Effector CD4-positive, alpha-beta T cell (primary cell): Measurements from ENCODE around the gene KIF16B.

Experiments
- DNase-seq: peaks from one replicate; pipeline ENCODE4 v3.0.0-alpha.2; 2020

Gene KIF16B

DNA sequence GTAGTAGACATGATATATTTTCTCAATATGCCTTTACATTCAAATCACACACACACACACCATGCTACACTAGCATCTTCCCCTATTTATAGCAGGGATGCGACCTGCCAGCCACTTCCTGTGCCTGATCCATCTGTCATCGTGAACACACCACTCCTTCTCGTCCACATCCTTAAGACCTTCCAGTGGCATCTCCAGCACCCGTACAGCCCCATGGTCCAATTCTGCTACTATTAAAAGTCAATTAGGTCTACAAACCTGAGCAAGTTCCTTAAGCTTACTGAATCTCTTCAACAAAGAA, 54.5 kb downstream of the KIF16B start:
- no peak for DNase-seq

DNA sequence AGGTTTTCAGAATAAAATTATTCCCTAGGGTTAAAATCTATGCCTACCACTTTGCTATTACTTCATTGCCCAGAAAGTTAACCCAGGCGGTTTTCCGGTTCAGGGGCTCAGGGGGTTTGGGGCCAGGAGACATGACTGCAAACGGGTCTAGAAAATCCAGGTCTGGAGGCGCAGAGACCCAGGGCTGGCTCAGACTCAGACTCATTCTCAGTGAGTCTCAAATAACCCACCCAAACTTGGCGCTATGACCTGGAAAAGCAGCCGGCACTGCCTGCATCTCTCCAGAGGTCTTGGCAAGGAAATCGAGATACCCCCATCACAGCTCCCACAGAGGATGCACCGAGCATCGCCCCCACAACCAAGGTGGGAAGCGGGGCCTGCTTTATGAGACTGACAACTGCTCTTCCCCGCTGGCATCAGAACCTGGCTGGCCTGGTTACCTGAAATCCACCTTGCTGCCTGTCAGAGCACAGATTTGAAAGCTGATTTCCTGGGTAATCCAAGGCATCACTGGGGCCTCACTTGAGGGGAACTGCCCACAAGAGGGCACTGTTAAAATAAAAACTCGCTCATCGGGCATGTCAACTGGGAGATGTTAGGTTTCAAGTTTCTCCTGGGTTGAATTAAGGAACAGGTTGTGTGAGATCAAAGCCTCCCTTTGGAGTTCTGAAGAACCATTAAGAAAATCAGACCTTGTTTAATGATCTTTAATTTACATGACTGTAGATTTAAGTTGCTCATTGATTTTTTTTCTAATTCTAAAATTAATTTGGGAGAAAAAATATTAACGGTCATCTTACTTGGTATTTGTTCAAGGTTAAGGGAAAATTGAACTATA, 55.1 kb downstream of the KIF16B start:
- no peak for DNase-seq

DNA sequence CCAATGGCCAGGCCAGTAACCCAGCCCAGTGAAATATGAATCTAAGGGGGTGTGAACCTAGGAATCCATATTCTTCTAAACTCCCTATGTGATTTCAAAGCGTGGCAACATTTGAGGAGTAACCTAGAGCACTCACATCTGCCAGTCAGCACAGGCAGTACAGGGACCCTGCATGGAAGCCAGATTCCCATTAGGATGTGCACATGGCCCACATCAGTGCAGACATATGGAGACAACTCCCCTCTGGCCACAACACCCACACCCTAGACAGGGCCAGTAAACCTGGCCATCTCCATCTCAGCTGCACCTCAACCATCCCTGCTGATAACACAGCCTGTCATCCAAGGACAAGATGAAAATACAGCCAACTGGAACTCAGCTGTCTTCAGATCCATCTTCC, 56.5 kb downstream of the KIF16B start:
- DNase-seq = no peak

GRCh38 chr20:16515046-16515445, 58.2 kb downstream of the KIF16B start:
- no peak for DNase-seq

DNA sequence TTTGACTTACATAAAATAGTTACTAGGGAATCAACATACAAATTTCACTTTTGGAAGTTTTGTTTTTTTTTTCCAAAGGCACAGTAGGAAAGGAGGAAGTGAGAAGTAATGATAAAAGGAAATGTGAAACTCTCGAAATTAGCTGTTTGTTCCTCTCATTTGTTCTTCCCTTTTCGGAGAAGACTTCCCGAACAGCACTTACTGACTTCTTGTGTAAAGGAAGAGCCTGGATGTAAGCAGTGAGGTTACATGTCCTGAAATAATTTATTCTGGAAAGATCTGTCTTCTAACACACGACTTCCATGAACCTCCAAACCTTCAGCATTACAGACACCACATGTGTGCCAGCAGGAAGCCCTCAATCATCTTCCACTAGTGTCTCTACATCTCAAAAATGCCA, 59.1 kb downstream of the KIF16B start:
- no peak for DNase-seq

- DNase-seq = no peak
Observed at GRCh38 chr20:16505894-16506293, 67.4 kb downstream of the KIF16B start.

DNA sequence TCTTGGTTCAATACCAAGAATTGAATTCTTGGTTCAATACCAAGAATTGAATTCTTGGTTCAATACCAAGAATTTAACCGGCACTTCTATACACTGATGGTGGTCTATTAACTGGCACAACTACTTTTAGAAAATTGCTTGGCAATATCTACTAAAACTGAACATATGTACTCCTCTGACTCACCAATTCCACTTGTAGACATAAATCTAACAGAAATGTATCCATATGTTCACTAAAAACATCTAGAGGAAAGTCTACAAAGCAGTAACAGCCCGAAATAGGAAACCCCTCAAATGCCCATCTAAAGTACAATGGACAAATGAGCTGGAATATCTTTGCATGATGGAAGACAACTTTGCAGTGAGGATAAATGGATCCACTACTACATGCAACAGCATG, 71.9 kb downstream of the KIF16B start:
- DNase-seq = no peak

DNA sequence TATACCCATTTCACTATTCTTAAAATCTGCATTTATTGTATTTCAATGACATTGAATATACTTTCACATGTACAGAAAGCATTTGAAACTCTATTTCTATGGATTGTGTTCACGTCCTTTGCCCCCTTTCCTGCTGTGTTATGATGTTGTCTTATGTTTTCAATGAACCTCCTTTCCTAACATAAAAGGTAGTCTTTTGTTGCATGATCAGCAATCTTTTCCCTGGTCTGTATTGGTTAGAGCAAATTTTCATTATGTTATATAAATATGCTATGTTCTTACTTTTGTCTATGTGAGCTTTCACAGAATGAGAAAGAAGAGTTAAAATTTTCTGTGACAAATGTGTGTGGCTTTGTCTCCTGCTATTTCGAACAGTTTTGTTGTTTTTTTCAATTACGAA, 73.1 kb downstream of the KIF16B start:
- no peak for DNase-seq

- DNase-seq = no peak
Observed at GRCh38 chr20:16498526-16499253, 74.6 kb downstream of the KIF16B start.

DNA sequence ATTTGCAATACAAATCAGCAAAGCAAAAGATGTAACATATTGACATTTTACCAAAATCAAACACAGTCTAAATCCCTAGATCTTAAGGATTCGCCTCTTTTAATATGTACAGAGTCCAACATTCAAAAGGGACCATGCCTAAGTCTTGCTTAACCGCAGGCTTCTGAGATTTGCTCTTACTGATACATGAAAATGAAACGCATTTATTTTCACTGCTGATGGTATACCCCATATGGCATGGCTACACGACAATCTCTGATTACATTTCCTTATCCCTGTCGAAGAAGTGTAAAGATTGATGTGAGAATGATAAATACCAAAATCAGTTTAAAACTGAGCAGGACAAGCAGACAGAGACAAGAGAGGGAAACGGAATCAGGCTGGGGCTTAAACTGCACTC, 75.4 kb downstream of the KIF16B start:
- no peak for DNase-seq

DNA sequence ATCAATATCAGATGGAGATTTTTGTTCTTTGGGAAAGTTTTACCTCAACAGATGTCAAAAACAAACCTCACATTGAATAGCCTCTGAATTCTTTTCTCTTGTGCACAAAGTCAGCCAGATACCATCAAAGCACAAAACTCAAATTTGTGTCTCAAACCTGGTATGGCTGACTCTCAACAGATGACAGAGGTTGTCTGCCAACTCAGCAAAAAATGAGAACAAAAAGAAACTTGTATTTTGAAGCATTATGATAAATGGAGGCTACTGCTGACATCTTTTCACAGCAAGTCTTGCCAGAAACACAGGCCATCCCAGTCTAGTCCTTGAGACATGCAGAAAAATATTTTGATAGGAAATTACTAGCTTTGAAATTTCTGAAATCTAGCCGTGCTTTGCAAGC, 79.8 kb downstream of the KIF16B start:
- DNase-seq = no peak

- no peak for DNase-seq
Observed at GRCh38 chr20:16491294-16491905, 81.8 kb downstream of the KIF16B start.

DNA sequence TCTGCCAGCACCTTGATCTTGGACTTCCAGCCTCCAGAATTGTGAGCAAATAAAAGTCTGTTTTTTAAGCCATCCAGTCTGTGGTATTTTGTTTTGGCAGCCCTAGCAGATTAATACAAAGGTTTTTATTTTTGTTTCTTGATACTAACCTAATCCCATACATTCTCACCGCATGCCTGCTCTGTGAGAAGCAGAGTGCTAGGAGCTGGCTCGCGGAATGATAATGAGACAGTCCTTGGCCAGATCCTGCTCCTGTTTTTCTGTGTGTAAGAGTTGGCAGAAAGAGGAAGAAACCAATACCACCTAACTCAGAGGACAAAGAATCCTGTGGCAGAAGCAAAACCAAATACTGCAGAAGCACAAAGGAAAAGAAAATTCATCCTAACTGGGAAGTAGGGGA, 82.6 kb downstream of the KIF16B start:
- no peak for DNase-seq

GRCh38 chr20:16488616-16489015, 84.6 kb downstream of the KIF16B start:
- DNase-seq = no peak

- no peak for DNase-seq
Observed at GRCh38 chr20:16488086-16488485, 85.2 kb downstream of the KIF16B start.

DNA sequence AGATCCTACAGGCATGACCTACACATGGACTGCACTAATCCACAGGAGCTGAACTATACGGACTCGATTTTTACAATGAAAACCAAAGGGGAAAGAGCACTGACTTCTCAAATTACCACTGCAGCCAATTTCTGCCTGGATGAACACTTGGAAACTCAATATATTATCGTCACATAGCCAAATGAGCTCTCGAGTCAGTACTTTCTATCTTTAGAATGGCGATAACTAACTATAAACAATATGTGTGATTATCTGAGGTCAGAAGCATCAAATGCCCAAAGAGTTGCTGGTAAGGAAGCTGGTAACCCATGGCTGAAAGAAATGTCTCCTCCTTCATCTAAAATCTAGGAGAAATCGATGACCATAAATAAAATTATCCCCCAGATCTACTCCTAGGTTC, 86.7 kb downstream of the KIF16B start:
- DNase-seq = no peak

- no peak for DNase-seq
Observed at GRCh38 chr20:16485401-16485800, 87.8 kb downstream of the KIF16B start.

- no peak for DNase-seq
Observed at GRCh38 chr20:16483024-16483423, 90.2 kb downstream of the KIF16B start.

GRCh38 chr20:16481977-16482376, 91.3 kb downstream of the KIF16B start:
- DNase-seq = no peak

DNA sequence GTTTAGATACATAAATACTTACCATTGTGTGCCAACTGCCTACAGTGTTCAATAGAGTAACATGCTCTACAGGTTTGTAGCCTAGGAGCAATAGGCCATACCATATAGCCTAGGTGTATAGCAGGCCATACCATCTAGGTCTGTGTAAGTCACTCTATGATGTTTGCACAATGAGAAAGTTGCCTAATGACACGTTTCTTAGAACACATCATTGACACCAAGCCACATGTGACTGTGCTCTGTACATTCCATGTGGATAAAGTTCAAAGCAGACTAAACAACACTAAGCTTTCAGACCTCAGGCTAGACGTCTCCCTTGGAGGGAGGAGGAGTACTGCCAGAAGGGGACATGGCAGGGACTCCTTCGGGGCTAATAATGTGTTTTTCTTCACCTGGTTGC, 93.6 kb downstream of the KIF16B start:
- DNase-seq = no peak

- DNase-seq = no peak
Observed at GRCh38 chr20:16477632-16478031, 95.6 kb downstream of the KIF16B start.

- DNase-seq = no peak
Observed at GRCh38 chr20:16476032-16476431, 97.2 kb downstream of the KIF16B start.

GRCh38 chr20:16475225-16475624, 98.0 kb downstream of the KIF16B start:
- DNase-seq = no peak

GRCh38 chr20:16474363-16474762, 98.9 kb downstream of the KIF16B start:
- DNase-seq = no peak
